NCI-H1092 (cell line): ENCODE measurements around the gene KCNAB2.
"Not testable (repeated sequence)": the region's sequence is repeated elsewhere in the genome, so short reads cannot be mapped to it uniquely, and the experiment has no call there.

Source experiments
- DNase-seq: peaks from one replicate; lab custom pipeline; 2025; lab: John Stamatoyannopoulos, UW

Gene KCNAB2

DNA sequence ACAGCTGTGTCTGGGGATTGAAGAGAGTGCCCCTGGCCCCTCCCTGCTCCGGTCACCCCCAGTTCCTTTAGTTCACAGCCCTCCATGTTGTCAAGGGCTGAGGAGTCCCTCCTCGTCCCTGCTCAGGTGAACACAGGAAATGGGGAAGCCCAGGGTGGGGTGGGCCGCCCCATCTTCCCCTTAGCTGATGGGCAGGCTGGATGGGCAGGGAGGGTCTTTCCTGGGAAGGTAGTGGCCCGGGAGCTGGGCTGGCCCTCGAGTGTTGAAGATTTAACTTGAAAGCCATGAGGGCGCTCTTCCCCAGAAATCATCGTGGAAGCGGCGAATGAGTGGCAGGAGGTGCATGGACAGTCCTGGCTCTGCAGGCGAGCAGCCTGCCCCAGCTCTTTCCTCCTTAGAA lies 35.1 kb upstream of the KCNAB2 start:
- no peak for DNase-seq

DNA sequence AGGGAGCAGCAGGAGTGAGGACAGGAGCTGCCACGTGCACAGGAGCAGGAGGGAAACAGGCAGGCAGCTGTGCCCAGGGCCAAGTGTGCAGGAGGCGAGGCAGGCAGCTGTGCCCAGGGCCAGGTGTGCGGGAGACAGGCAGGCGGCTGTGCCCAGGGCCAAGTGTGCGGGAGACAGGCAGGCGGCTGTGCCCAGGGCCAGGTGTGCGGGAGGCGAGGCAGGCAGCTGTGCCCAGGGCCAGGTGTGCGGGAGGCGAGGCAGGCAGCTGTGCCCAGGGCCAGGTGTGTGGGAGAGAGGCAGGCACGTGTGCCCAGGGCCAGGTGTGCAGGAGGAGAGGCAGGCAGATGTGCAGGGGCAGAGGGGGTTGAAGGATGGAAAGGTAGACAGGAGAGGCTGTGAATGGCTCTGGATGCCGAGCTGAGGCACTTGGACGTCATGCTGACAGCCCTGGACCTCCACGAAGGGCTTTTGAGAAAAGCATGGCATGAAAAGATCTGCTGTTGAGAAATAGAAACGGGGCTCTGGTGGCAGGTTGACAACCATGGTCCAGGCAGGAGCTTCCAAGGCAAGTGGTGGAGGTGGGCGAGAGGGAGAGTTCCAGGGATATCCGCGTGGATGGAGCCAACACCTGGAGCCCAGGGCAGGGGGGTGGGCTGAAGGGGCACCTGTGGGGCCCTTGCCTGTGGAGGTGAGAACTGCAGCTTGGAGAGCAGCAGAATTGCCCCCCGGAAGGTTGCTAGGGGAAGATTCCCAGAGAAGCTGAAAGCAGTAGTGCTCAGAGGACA lies 34.3 kb upstream of the KCNAB2 start:
- no peak for DNase-seq

DNA sequence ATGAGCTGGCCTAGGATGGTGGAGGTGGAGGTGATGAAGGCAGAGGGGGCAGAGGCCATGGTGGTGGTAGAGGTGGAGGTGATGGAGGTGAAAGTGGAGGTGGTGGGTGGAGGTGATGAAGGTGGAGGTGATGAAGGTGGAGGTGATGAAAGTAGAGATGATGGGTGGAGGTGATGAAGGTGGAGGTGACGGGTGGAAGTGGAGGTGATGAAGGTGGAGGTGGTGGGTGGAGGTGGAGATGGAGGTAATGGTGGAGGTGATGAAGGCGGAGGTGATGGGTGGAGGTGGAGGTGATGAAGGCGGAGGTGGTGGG lies 33.8 kb upstream of the KCNAB2 start:
- no peak for DNase-seq

DNA sequence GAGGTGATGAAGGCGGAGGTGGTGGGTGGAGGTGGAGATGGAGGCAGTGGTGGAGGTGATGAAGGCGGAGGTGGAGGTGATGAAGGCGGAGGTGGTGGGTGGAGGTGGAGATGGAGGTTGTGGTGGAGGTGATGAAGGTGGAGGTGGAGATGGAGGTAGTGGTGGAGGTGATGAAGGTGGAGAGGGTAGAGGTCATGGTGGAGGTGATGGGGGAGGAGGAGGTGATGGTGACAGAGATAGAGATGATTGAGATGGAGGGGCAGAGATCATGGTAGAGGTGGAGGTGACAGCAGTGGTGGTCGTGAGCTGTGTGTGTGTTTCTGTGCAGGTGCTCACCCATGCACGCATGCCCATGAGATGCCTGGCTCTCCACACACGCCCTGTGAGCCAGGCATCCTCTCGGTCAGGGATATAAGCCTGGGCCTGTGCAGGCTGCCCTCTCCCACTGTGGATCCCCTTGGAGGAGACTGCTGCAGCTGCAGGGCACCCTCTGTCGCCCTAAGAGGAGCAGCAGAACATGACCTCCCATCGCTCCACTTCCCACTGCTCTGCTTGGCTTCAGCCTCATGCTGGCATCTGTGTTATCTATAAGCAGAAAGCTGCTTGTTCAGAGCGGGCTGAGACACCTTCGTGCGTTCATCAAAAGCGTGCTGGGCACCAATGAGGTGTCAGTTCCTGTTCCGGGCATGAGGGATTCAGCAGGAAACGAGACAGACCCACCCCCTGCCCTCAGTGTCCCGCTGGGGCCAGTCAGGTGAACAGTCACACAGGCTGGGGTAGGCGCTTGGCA lies 33.0 kb upstream of the KCNAB2 start:
- no peak for DNase-seq

DNA sequence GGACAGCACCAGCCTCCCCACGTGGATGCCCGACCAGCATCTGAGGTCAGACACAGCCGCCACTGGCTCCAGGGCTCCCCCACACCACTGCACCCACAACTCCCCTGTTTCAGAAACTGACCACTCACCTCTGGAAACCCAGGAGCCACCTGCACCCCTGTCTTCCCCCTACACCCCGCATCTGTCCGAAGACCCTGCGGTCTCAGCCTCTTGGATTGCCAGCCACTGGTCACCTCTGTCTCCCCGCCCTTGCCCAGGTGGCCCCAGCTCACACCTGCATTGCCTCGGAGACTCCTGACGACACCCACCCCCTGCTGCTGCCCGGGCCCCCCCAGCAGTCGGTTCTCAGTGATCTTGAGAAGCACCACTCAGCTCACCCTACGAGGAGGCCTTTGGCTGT lies 32.2 kb upstream of the KCNAB2 start:
- DNase-seq: no peak

DNA sequence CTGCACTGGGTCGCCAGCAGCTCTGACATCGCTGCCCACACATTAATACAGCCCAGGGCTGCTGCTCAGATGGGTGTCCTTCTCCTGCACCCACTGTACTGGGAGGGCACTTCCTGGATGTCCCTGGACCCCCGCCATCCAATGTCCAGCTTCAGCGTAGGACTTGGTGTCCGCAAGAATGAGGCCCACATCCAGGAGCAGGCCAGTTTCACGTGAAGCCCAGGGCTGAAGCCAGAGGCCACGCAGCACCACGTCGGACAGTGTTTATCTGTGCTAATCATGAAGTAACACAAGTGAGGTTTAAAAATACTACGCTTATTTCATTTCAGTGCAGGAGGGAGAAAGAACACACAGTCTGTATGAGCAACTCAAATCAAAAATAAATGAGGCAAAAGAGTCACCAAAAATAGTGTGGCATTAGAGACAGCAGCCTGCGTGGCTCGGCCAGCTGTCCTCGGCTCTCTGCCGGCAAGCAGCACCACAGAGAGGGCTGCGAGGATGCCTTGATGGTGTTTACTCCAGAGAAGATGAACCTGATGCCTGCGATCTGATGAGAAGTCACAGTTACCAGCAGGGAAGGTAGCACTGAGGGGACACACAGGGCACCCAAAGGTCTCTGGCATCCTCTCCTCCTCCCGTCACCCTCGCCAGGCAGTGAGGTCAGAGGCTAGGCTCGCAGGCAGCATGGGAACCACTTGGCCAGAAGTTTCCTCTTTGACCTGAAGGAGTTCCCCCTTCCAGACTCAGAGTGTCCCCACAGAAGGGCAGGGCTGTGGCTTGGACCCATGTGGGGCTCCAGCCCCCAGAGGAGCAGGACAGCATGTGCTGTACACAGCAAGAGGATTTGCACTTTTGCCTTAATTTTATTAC lies 31.3 kb upstream of the KCNAB2 start:
- DNase-seq: no peak

DNA sequence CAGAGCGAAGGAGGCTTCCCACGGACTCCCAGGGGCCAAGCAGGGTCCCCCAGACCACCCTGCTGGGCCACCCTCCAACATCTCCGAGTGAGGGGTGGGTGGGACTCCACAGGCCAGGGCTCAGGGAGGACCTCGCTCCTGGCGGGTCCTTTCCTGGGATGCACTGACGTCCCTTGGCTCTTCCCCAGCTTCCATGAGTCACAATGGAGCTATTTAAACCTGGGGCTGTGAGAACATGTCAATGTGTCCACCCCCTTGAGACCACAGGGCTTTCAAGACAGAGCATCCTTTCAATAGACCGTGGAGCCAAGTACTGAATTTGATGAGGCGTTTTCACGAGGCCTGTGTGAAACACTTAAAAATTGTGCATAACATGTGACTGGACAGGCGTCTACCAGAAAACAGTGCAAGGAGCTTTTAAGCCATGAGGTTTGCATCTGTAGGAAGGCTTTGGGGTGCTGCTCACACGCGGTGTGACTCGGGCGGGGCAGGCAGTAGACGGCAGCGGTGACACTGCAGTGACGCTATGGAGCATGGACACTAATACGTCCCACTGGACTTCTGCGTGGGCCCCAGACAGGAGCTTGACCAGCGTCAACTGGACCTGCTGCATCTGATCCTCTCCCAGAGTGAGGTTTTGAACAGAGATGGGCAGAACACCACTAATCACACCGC lies 29.4 kb upstream of the KCNAB2 start:
- no peak for DNase-seq

DNA sequence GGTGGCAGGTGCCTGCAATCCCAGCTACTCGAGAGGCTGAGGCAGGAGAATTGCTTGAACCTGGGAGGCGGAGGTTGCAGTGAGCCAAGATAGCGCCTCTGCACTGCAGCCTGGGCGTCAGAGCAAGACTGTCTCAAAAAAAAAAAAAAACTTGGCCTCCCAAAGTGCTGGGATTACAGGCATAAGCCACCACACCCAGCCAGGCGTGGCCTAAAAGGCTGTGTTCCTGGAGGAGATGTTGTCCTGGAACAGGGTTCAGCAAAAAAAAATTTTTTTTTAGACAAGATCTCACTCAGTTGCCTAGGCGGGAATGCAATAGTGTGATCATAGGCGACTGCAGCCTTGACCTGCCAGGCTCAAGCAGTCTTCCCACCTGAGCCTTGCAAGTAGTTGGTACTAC lies 28.0 kb upstream of the KCNAB2 start:
- not testable (repeated sequence) for DNase-seq

DNA sequence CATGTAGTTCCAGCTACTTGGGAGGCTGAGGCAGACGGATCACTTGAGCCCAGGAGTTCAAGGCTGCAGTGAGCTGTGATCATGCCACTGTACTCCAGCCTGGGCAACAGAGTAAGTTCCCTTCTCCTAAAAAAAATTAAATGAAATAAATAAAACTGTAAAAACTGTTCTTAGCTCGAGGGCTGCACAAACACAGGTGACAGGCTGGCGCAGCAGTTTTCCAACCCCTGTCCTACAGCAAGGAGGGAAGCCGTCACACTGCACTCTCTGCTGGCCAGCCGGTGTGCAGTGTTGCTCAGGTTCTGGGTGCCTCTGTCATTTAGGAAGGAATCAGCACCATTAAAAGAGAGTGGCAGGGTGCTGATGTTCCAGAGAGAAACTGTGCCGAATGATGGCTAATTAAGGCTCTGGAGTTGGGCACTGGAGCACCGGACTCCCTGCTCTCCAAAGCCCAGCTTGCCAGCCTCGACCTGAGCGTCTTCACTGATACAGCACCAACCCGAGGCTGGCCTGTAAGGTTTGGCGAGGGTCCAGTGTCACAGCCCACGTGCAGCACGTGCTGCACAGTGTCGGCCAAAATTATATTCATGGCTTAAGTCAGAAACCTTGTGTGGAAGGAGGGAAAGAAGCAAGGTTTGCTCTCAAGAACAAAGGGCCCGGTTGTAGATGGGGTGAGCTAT lies 26.4 kb upstream of the KCNAB2 start:
- no peak for DNase-seq

DNA sequence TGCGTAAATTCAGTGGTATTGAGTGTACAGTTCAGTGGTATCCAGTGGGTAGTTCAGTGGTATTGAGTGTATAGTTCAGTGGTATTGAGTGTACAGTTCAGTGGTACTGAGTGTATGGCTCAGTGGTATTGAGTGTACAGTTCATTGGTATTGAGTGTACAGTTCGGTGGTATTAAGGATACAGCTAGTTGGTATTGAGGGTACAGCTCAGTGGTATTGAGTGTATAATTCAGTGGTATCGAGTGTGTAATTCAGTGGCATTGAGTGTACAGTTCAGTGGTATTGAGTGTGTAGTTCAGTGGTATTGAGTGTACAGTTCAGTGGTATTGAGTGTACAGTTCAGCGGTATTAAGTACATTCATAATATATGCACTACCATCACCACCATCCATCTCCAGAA lies 23.5 kb upstream of the KCNAB2 start:
- no peak for DNase-seq

DNA sequence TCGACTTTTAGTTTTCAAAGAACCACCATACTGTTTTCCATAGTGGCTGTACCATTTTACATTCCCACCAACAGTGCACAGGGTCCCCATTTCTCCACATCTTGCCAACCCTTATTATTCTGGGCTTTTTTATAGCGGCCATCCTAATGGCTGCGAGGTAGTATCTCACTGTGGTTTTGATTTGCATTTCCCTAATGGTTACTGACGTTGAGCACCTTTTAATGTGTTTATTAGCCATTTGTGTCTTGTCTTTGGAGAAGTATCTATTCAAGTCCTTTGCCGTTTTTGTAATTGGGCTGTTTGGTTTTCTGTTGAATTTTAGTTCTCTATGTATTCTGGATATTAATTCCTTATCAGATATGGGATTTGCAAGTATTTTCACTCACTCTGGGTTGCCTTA lies 22.3 kb upstream of the KCNAB2 start:
- no peak for DNase-seq

DNA sequence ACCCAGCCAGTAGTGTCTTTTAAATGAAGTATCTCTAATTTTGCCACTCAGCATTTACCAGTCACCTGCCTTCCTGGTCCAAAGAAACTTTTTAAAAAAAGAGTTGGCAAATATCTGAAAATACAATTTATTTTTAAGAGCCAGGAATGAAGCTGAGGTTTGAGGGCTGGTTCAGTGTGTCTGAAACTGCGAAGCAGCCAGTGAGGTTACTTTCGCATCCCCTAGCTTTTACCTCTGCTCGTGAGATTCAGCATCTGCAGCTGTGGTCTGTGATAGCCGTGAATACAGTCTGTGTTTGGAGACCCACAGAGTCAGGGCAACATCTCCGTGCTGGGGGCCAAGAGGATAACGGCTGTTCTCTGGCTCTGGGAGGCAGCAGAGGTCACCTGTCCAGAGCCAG lies 21.3 kb upstream of the KCNAB2 start:
- DNase-seq: no peak

DNA sequence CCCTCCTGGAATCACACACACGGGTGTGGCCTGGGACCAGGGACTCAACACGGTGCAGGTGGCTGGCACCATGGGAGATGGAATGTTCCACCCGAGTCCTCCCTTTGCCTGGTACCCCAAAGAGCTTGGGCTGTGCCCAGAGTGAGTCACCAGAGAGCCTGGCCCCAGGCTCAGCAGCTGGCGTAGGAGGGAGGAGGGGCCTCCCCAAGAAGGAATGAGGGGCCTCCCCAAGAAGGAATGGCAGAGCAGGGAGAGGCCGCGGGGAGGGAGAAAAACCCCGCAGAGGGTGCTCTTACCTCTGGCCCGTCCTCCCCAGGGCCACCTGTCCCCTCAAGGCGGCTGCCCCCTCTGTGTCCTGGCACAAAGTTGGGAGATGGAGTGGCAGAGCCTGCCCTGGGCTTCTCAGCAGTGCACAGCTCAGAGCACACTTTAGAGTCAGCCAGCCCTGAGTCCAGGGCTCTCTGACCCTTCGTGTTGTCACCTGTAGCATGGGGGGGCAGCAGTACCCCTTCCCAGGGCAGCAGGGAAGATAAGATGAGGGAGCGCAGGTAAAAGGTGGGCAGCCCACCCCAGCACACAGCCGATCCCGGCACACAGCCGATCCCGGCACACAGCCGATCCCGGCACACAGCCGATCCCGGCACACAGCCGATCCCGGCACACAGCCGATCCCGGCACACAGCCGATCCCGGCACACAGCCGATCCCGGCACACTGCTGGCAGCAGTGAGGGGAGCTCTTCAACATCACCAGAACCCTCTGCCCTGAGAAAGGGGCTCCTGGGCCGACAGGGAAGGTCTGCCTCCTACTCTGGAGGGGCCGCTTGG lies 20.2 kb upstream of the KCNAB2 start:
- DNase-seq: no peak

DNA sequence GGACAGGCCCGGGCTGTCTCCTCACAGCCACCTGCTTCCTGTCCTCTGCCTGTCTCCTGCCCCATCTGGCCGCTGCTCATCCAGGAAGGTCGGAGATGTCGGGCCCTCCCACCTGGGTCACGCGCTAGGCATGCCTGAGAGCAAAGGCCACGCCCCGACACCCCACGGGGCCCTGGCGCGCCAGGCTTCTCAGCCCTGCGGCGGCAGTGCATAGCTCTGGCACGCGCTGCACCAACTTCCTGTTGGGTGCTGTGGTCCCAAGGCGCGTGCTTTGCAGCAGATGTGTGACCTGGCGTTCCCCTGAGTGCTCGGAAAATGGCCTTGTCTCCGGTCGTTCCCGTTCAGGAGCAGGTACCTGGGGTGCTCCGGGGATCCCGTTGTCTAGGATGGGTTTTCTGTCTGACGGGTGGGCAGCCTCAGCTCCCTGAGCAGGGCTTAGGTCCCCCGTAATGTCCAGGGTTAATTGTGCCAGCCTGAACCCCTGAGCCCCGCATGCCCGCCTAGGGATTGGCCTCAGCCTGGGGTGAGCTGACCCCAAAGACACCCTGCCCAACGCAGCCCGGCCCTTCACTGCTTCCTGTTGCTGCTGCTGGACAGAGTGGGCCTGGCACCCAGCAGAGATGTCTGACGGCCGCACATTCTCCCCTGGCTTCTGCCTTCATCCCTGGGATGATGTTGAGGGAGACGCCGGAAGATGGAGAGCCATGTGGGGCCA lies 19.4 kb upstream of the KCNAB2 start:
- DNase-seq: peak; percentile 93

DNA sequence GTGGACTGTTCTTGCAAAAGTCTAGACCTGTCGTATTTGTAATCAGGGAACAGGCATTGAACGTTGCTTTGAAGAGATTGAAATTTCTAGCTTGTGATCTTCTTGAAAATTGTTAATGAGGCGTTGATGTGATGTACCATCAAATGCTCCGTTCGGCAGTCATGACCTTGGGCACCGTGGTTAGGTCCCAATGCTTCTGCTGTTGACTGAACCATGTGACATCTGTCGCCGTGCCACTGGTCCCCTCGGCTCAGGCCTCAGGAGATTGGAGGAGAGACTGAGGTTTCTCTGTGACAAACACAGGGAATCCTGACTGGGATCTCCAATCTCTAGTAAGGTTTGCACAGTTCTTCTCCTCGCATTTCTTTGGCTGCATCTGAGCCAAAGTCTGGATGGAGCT lies 18.1 kb upstream of the KCNAB2 start:
- DNase-seq: no peak

DNA sequence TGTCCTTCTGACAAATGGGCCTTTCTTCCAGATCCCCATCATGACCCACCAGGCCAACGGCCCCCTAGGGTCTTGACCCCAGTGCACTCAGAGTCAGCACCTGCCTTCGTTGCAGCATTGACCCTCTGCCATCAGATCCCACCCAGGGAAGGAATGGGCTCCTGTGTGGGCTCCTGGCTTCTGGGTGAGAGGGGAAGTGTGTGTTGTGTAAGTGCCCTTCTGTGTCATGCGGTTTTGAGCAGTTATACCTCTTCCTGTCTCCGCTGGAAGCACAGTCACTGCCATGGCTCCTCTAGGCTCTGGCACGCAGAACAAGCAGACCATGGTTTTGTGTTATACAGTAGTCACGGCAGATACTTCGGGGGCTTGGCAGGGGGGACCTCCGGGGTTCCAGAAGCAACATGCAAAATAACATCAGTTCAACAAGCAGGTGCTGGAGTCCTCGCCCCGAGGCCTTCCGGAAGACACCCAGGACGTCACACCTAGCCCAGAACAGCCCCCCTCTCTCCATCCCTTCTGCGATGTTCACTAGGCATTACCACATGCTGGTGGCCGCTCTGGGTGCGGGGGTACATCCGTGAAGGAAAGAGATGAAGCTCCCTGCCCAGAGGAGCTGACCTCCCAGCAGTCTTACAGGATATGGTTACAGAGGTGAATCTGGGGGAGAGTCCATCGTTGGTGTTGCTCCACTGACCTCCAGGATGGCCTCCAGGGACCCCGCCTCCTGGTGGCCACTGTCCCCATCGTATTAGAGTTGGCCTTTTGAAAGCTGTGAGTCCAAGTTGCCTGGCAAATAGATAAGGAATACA lies 17.4 kb upstream of the KCNAB2 start:
- DNase-seq: no peak

DNA sequence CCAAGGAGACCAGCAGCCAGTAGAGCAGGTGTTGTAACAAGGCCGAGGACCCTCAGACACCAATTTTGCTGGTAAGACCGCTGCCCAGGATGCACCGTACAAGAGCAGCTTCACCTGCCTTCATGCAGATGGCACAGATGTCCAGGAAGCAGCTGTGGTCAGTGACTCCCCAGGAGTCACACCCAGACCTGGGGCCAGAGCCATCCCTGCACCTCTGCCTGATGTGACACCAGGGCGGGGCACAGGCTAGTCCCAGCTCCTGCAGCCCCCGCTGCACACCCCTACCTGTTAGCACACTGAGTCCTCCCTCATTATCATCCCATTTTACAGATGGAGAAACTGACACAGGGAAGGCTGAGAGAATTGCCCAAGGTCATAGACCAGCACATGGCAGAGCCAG lies 16.3 kb upstream of the KCNAB2 start:
- no peak for DNase-seq

DNA sequence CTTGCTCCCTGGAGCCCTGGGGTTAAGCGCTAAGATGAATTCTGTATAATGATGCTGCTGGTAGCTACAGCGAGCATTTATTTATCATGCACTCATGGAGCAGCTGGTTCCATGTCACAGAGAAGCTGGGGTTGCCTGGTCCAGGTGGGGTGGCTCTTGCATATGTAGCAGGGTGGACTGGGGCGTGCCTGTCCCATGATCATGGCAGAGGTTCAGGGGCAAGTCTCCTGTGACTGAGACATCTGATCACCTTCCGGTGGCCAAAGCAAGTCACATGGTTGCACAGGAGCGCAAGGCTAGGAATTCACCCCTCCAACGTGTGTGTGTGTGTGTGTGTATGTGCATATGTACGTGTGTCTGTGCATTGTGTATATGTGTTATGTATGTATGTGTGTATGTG lies 15.6 kb upstream of the KCNAB2 start:
- DNase-seq: no peak

DNA sequence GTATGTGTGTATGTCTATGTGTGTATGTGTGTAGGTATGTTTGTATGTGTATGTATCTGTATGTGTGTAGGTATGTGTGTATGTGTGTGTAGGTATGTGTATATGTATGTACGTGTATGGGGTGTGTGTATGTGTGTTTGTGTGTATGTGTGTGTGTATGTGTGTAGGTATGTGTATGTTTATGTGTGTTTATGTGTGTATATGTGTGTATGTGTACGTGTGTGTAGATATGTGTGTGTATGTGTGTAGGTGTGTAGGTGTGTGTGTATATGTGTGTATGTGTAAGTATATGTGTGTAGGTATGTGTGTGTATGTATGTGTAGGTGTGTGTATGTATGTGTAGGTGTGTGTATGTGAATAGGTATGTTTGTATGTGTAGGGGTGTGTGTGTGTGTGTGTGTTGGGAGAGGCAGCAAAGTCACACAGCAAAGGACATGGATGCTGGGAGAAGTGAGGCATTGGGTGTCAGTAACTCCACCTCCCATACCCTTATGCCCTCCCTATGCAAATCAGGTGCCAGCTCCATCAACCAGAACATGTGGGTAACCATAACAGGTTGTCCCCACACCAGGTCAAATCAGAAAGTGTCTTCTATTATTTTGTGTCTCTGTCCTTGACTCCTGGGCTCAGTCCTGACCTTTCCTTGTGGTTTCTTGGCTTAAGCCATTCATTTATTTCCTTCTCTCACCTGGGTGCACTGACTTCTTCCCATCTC lies 15.0 kb upstream of the KCNAB2 start:
- no peak for DNase-seq
